H1 (cell line): ENCODE data around the gene SPATA32. TPM values are rescaled to one million over a fixed set of nuclear protein-coding genes. Genes with fewer than 3 reads are reported as not detected.

ENCODE experiments used
- CTCF ChIA-PET: fragments of 300-600 bp; sonication (Branson Sonifier 250); formaldehyde crosslinking; loops from one replicate; lab custom pipeline; 2021; ENCODE audit not compliant: partially characterized antibody; lab: Charles Lee
- POLR2A ChIA-PET: fragments of 300-600 bp; sonication (Branson Sonifier 250); formaldehyde crosslinking; loops from one replicate; lab custom pipeline; 2021; ENCODE audit warnings: inconsistent platforms; ENCODE audit not compliant: partially characterized antibody; lab: Charles Lee
- DNase-seq, 2 experiments: peaks; one replicate each; pipeline versions ENCODE4 v3.0.0 to v3.0.0-alpha.2; 2010 to 2022; ENCODE audit warnings: low spot score in 2 of 2, low read depth in 1 of 2, mixed read lengths in 1 of 2
- FAIRE-seq: peaks from 2 replicates; lab custom pipeline; 2011; peaks lifted over from hg19 to GRCh38; lab: Jason Lieb, UNC
- H2AFZ ChIP-seq: 2 replicates; pipeline ENCODE4 v1.8.1; 2012; ENCODE audit warnings: low read length, inconsistent platforms
- H2AK5ac ChIP-seq: 2 replicates; pipeline ENCODE4 v1.6.1; 2013; ENCODE audit warnings: low read depth, low read length
- H2BK120ac ChIP-seq: replicated peaks from 2 replicates; pipeline ENCODE3; 2013; ENCODE audit warnings: low read depth, low read length, inconsistent platforms
- H2BK12ac ChIP-seq: 2 replicates; pipeline ENCODE4 v1.6.1; 2013; ENCODE audit warnings: low read depth, low read length
- H2BK15ac ChIP-seq: 2 replicates; pipeline ENCODE4 v1.6.1; 2013; ENCODE audit warnings: low read length
- H2BK20ac ChIP-seq: 2 replicates; pipeline ENCODE4 v1.6.1; 2013; ENCODE audit warnings: low read length
- H2BK5ac ChIP-seq: 2 replicates; pipeline ENCODE4 v1.6.1; 2013; ENCODE audit warnings: low read depth, low read length
- H3K14ac ChIP-seq: 2 replicates; pipeline ENCODE4 v1.6.1; 2013; ENCODE audit warnings: inconsistent platforms; ENCODE audit not compliant: insufficient read length
- H3K18ac ChIP-seq: 2 replicates; pipeline ENCODE4 v1.6.1; 2013; ENCODE audit warnings: low read length; ENCODE audit errors: extremely low read depth
- H3K23ac ChIP-seq: 2 replicates; pipeline ENCODE4 v1.6.1; 2013; ENCODE audit warnings: inconsistent platforms; ENCODE audit not compliant: insufficient read length
- H3K23me2 ChIP-seq: 2 replicates; pipeline ENCODE4 v1.6.1; 2013; ENCODE audit warnings: low read depth, low read length
- H3K27ac ChIP-seq: 2 replicates; pipeline ENCODE4 v1.6.1; 2011; ENCODE audit warnings: low read depth, low read length, inconsistent platforms
- H3K27me3 ChIP-seq, 4 experiments: replicated peaks in 1 of 4; 1 replicate in 1 of 4; 2 replicates in 3 of 4; pipeline versions ENCODE4 v1.6.1 to v1.8.1; 2011 to 2013; ENCODE audit warnings: low read length in 3 of 4, mild to moderate bottlenecking in 3 of 4, inconsistent platforms in 2 of 4, mixed read lengths in 2 of 4, moderate library complexity in 1 of 4; ENCODE audit not compliant: control insufficient read depth in 3 of 4, insufficient read depth in 3 of 4; ENCODE audit errors: extremely low read depth in 1 of 4
- H3K36me3 ChIP-seq, 4 experiments: 2 replicates each; pipeline versions ENCODE4 v1.6.1 to v1.8.1; 2011 to 2013; ENCODE audit warnings: mild to moderate bottlenecking in 4 of 4, low read length in 3 of 4, moderate library complexity in 2 of 4, control low read depth in 1 of 4, inconsistent platforms in 1 of 4; ENCODE audit not compliant: insufficient read depth in 4 of 4, control insufficient read depth in 2 of 4
- H3K4ac ChIP-seq: replicated peaks from 2 replicates; pipeline ENCODE3; 2013; ENCODE audit warnings: low read length, low read depth, mixed read lengths, inconsistent platforms; ENCODE audit not compliant: insufficient read length
- H3K4me1 ChIP-seq, 4 experiments: replicated peaks in 1 of 4; 1 replicate in 1 of 4; 2 replicates in 3 of 4; pipeline versions ENCODE4 v1.6.1 to v1.8.1; 2011 to 2013; ENCODE audit warnings: low read length in 3 of 4, inconsistent platforms in 2 of 4, mixed read lengths in 1 of 4; ENCODE audit not compliant: insufficient read depth in 4 of 4, control insufficient read depth in 3 of 4
- H3K4me2 ChIP-seq, 2 experiments: 2 replicates each; pipeline versions ENCODE4 v1.6.1 to v1.8.1; 2011 to 2013; ENCODE audit warnings: low read depth in 2 of 2, low read length in 2 of 2, control low read depth in 1 of 2, inconsistent platforms in 1 of 2, mild to moderate bottlenecking in 1 of 2; ENCODE audit not compliant: insufficient read depth in 1 of 2
- H3K4me3 ChIP-seq, 4 experiments: fragments of 200-600, 300-600 bp in 1 of 4; sonication (generic), shearing (Covaris generic), sonication (Bioruptor Twin) in 1 of 4; 2 replicates each; pipeline versions ENCODE4 v1.5.1 to v1.8.1; 2011 to 2016; ENCODE audit warnings: low read length in 4 of 4, low read depth in 3 of 4, control low read depth in 2 of 4, inconsistent platforms in 2 of 4, mild to moderate bottlenecking in 2 of 4, mixed read lengths in 1 of 4, moderate library complexity in 1 of 4; ENCODE audit not compliant: insufficient read depth in 2 of 4; ENCODE audit errors: extremely low read depth in 1 of 4
- H3K56ac ChIP-seq: replicated peaks from 2 replicates; pipeline ENCODE3; 2013; ENCODE audit warnings: low read depth, mild to moderate bottlenecking, mixed read lengths, low read length, inconsistent platforms; ENCODE audit not compliant: insufficient read length
- H3K79me1 ChIP-seq: 2 replicates; pipeline ENCODE4 v1.6.1; 2013; ENCODE audit warnings: low read depth, low read length, control low read depth
- H3K79me2 ChIP-seq, 2 experiments: 2 replicates each; pipeline versions ENCODE4 v1.6.1 to v1.8.1; 2012 to 2013; ENCODE audit warnings: low read length in 2 of 2, mild to moderate bottlenecking in 2 of 2, inconsistent platforms in 1 of 2; ENCODE audit not compliant: insufficient read depth in 2 of 2, control insufficient read depth in 1 of 2
- H3K9ac ChIP-seq, 4 experiments: replicated peaks in 1 of 4; 1 replicate in 1 of 4; 2 replicates in 3 of 4; pipeline versions ENCODE4 v1.6.1 to v1.8.1; 2011 to 2013; ENCODE audit warnings: low read depth in 3 of 4, low read length in 3 of 4, control low read depth in 2 of 4, mild to moderate bottlenecking in 2 of 4, moderate library complexity in 2 of 4, inconsistent platforms in 1 of 4; ENCODE audit errors: extremely low read depth in 1 of 4
- H3K9me3 ChIP-seq, 2 experiments: 2 replicates each; pipeline versions ENCODE4 v1.6.1 to v1.8.1; 2012 to 2013; ENCODE audit warnings: mild to moderate bottlenecking in 2 of 2, moderate library complexity in 2 of 2, control low read depth in 1 of 2, inconsistent platforms in 1 of 2, low read depth in 1 of 2, low read length in 1 of 2, mixed read lengths in 1 of 2; ENCODE audit not compliant: insufficient read depth in 2 of 2
- H4K20me1 ChIP-seq, 2 experiments: replicated peaks in 1 of 2; 2 replicates each; pipeline versions ENCODE3 to v1.8.1; 2011 to 2013; ENCODE audit warnings: inconsistent platforms in 2 of 2, low read length in 2 of 2, mild to moderate bottlenecking in 1 of 2; ENCODE audit not compliant: insufficient read depth in 2 of 2, control insufficient read depth in 1 of 2
- H4K5ac ChIP-seq: 2 replicates; pipeline ENCODE4 v1.6.1; 2013; ENCODE audit warnings: low read length, low read depth, mixed read lengths, inconsistent platforms; ENCODE audit not compliant: insufficient read length
- H4K8ac ChIP-seq: 2 replicates; pipeline ENCODE4 v1.8.0; 2013; ENCODE audit warnings: mild to moderate bottlenecking, moderate library complexity, low read length, inconsistent platforms; ENCODE audit not compliant: insufficient read depth; ENCODE audit errors: extremely low read depth
- H4K91ac ChIP-seq: replicated peaks from 2 replicates; pipeline ENCODE3; 2013; ENCODE audit warnings: low read length, mixed read lengths, inconsistent platforms; ENCODE audit not compliant: insufficient read length
- BCL11A ChIP-seq, 2 experiments: IDR thresholded peaks; one replicate each; pipeline ENCODE4 v1.6.1; 2011; ENCODE audit warnings: low read depth in 2 of 2, low read length in 2 of 2, mild to moderate bottlenecking in 2 of 2
- CTCF ChIP-seq, 3 experiments: IDR thresholded peaks; 1 replicate in 2 of 3; 2 replicates in 1 of 3; pipeline versions ENCODE4 v1.5.1 to v1.6.1; 2011; ENCODE audit warnings: low read length in 3 of 3, mild to moderate bottlenecking in 3 of 3, inconsistent platforms in 2 of 3, low read depth in 1 of 3, moderate library complexity in 1 of 3; ENCODE audit not compliant: insufficient read depth in 1 of 3; ENCODE audit errors: control extremely low read depth in 1 of 3
- EGR1 ChIP-seq: IDR thresholded peaks from 2 replicates; pipeline ENCODE4 v1.6.1; 2011; ENCODE audit warnings: low read depth, low read length, borderline replicate concordance
- EP300 ChIP-seq, 2 experiments: IDR thresholded peaks; 1 replicate in 1 of 2; 2 replicates in 1 of 2; pipeline ENCODE4 v1.6.1; 2011 to 2012; ENCODE audit warnings: low read depth in 2 of 2, low read length in 2 of 2, mild to moderate bottlenecking in 2 of 2, borderline replicate concordance in 1 of 2, inconsistent platforms in 1 of 2, moderate library complexity in 1 of 2
- HDAC6 ChIP-seq: IDR thresholded peaks from one replicate; pipeline ENCODE4 v1.7.1; 2012; ENCODE audit warnings: low read depth, mild to moderate bottlenecking, inconsistent platforms, low read length, moderate library complexity
- MAFK ChIP-seq: IDR thresholded peaks from 2 replicates; pipeline ENCODE4 v1.6.1; 2012; ENCODE audit warnings: low read depth, mild to moderate bottlenecking, improper control_type of control experiment, low read length
- WGBS, 2 experiments: shearing (Covaris generic) in 1 of 2; methylation state at CpG; one replicate each; pipeline versions ENCODE4 v1.1.6 to v1.1.7; 2013 to 2015; ENCODE audit warnings: low lambda C conversion rate in 2 of 2, mixed read lengths in 2 of 2, inconsistent platforms in 1 of 2, low coverage in 1 of 2, missing lambda C conversion rate in 1 of 2; ENCODE audit not compliant: insufficient replicate concordance in 2 of 2, insufficient coverage in 1 of 2, insufficient read length in 1 of 2; ENCODE audit errors: extremely low coverage in 1 of 2, missing lambda C conversion rate in 1 of 2; 5-methylcytosine and 5-hydroxymethylcytosine counted together
- polyA plus RNA-seq, 7 experiments: library from polyadenylated mRNA; depleted of rRNA in 3 of 7; stranded (reverse) in 5 of 7; unstranded in 2 of 7; fragments of >200 nt in 5 of 7; fragments of 200-250 nt in 2 of 7; gene quantifications; 1 replicate in 5 of 7; 2 replicates in 1 of 7; 4 replicates in 1 of 7; pipeline versions ENCODE4 v1.2.1 to v1.2.3, GENCODE V29; 2011 to 2013; ENCODE audit warnings: missing spikeins in 2 of 7, mixed read lengths in 2 of 7
- total RNA-seq: library from RNA; stranded (reverse); fragmentation: NEBNext Ultra II Directional; extraction: Animal tissue kit (Norgen Biotek cat#: 25700); gene quantifications from 2 replicates; pipeline ENCODE4 v1.2.1, GENCODE V29; 2021

The SPATA32 gene
- total and polyA plus RNA-seq, 2 of the 8 experiments (the other 6 are each of a cell fraction or from before 2014, with no cell fraction given): 0.24 TPM; not detected in 1

GRCh38 chr17:45270828-45271418 is 9.0 kb upstream of the SPATA32 start:
- Histone ChIP-seq H4K91ac (no peak overlapping the region), H3K23ac (no peak overlapping the region), H3K4me2 (no peak overlapping the region), H2AFZ (no peak overlapping the region), H2BK5ac (no peak overlapping the region), H2BK12ac (no peak overlapping the region), H3K14ac (no peak overlapping the region), H3K79me2 (no peaks in the 10 kb centered on the region), H3K27ac (no peak overlapping the region), H3K4me1 (peaks cover 0 to 1% (median 0%) of the 10 kb centered on the region in 4 experiments; a peak in 1 of 7 replicates), H2AK5ac (no peak overlapping the region), H3K79me1 (no peaks in the 10 kb centered on the region), H3K9me3 (no peaks in the 10 kb centered on the region), H3K9ac (no peak overlapping the region), H3K27me3 (no peaks in the 10 kb centered on the region), H3K4me3 (no peak overlapping the region), H4K8ac (no peak overlapping the region), H3K56ac (no peak overlapping the region), H2BK120ac (no peak overlapping the region), H3K4ac (no peak overlapping the region), H4K20me1 (no peaks in the 10 kb centered on the region), H3K36me3 (peaks cover 4 to 15% (median 11%) of the 10 kb centered on the region in 4 experiments), H2BK20ac (no peak overlapping the region), H3K23me2 (no peaks in the 10 kb centered on the region), H4K5ac (no peak overlapping the region), H3K18ac (no peak overlapping the region), H2BK15ac (no peak overlapping the region)
- DNase-seq (peak in 1 of 2 experiments; percentile 91), FAIRE-seq (no peak)
- WGBS, 2 experiments: 75% methylated on average over 13 of the region's 13 CpGs; no CpG with 5 or more reads in 1 of the 2 experiments
- ChIA-PET CTCF (interaction anchor here (0.6 to 29.1 kb wide), 33 partner anchors 8 to 169 kb away, joined by 3 to 579 read pairs (median 5); partner anchors contain the start of genes HEXIM1, MAP3K14 and SPATA32), POLR2A (interaction anchor here (1.2 to 1.5 kb wide), 2 partner anchors 13 to 45 kb away, joined by 5 read pairs; partner anchors contain the start of gene MAP3K14)
- TF ChIP-seq EP300 (IDR thresholded peaks at IDR 0.05; ENCODE audit: borderline replicate concordance in 1 of 2, low read depth in 2 of 2, low read length in 2 of 2): no peak
- TF ChIP-seq EGR1: no peak
- TF ChIP-seq BCL11A (IDR thresholded peaks at IDR 0.05; ENCODE audit: low read depth in 2 of 2, low read length in 2 of 2): no peak
- no peak for TF ChIP-seq MAFK
- no peak for TF ChIP-seq HDAC6
- peak; percentile 93 to 100 (median 96) for TF ChIP-seq CTCF (IDR thresholded peaks at IDR 0.05; ENCODE audit: control extremely low read depth in 1 of 3, insufficient read depth in 1 of 3, low read depth in 1 of 3, low read length in 3 of 3)
